Measurements from ENCODE around the gene ZNF8.

- TF ChIP-seq CTCF (IDR thresholded peaks at IDR 0.05; ENCODE audit: insufficient read depth, low read length, poor library complexity, severe bottlenecking) (no peak), EZH2phosphoT487 (conservative IDR thresholded peaks at IDR 0.05; ENCODE audit: low read length) (no peak)
Measured at GRCh38 chr19:58279925-58280316, 1.2 kb downstream of the ZNF8 start.
